Hindlimb muscle (tissue), 1 donor: Measurements from ENCODE around the gene MUC20. TPM values are rescaled to one million over a fixed set of nuclear protein-coding genes. Genes with fewer than 3 reads are reported as not detected.
A peak's percentile ranks its signal among the peaks of the same experiment; 100 is the strongest.

Experiments
- DNase-seq: peaks from one replicate; pipeline ENCODE4 v3.0.0-alpha.2; 2013
- polyA plus RNA-seq: library from polyadenylated mRNA; unstranded; fragments of 120-200 nt; gene quantifications from one replicate; pipeline ENCODE4 v1.2.1, GENCODE V29; 2013; ENCODE audit not compliant: insufficient read length

The MUC20 gene
- polyA plus RNA-seq, 1 donor: 6.6 TPM

DNA sequence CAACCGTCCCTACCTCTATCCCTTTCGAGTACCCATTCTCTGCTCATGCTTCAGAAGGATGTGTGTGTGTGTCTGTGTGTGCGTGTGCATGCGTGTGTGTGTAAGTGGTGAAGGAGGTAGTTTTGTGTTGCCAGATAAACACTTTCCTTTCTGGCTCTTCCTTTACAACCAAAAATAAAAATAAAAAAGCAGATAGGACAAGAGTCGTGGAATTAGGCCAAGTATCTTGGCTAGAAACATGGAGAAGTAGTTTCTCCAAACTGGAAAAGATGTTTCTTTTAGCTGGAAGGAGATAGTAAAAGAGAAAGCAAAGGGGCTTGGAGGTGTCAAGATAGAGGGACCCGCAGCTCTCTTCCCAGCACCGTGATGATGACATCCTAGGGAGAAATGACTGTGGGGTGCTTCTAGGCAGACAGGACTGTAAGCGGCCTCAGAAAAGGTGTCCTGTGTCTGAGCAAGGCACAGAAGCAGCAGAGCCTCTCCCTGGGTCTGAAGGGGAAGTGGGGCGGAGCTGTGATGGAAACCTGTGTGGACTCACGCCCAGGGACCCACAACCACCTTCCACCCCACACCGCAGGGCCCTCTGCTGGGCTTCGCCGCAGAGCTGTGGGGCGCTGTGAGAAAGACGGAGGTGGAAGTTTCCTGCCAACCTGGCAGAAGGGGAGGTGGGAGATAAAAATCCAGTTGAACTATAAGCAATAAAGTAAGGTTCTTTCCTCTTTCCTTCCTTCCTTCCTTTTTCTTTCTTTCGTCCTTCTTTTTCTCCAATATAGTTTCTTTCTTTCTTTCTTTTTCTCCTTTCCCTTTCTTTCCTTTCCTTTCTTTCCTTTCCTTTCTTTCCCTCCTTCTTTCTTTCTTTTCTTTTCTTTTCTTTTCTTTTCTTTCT lies 35.3 kb downstream of the MUC20 start:
- DNase-seq: no peak

DNA sequence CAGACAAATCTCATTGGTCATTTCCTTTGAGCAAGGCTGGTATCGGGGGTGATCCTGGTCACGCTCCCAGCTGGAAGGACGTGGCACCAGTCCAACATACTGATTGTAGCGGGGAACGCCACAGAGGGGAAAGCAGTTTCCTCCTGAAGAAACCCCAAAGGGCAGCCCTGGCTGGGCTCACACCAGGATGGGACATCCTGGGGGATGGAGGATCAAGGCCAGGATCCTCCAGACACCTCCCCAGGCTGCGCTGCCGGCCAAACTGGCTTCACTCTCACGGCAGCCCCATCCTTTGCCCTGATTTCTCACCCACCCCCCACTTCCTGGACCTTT lies 36.6 kb downstream of the MUC20 start:
- DNase-seq: no peak

DNA sequence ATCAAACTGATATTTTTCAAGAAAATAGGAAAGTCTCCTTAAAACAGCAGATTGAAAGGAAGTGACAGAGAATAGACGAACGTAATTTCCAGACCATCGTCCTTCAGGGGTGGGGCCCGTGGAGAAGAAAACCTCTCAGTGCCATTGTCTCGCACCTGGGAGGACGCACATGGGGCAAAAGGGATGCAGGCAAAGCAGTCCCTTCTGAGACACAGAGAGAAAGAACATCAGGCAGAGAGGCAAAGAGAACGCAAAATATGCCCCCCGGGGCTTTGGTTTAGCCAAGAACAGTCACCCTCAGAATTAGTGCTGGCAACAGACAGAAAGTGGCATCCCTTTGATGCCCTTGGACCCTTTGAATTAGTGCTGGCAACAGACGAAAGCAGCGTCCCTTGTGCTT lies 37.0 kb downstream of the MUC20 start:
- DNase-seq: no peak

DNA sequence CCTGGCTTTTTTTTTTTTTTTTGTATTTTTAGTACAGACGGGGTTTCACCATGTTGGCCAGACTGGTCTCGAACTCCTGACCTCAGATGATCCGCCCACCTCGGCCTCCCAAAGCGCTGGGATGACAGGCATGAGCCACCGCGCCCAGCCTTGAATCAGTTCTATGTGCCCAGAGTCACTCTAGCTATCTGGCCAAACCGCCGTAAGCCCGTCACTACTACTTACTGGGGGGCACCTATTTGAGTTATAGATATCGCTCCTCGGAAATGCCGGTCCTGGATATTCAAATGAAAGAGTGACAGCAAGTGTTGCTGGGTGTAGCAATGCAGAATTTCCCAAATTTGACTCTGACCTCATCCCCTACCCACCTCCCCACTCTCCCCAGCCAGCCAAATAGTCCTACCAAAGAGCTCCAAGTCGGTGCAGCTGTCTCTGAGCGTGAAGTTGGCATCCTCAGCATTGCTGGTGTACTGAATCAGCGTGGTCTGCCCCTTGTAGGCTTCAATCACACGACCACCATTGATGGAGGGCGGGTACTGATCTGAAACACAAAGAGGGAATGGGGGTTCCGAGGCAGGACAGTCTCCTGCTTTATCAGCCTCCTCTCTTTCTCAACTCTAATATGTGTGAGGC lies 38.1 kb downstream of the MUC20 start:
- no peak for DNase-seq

DNA sequence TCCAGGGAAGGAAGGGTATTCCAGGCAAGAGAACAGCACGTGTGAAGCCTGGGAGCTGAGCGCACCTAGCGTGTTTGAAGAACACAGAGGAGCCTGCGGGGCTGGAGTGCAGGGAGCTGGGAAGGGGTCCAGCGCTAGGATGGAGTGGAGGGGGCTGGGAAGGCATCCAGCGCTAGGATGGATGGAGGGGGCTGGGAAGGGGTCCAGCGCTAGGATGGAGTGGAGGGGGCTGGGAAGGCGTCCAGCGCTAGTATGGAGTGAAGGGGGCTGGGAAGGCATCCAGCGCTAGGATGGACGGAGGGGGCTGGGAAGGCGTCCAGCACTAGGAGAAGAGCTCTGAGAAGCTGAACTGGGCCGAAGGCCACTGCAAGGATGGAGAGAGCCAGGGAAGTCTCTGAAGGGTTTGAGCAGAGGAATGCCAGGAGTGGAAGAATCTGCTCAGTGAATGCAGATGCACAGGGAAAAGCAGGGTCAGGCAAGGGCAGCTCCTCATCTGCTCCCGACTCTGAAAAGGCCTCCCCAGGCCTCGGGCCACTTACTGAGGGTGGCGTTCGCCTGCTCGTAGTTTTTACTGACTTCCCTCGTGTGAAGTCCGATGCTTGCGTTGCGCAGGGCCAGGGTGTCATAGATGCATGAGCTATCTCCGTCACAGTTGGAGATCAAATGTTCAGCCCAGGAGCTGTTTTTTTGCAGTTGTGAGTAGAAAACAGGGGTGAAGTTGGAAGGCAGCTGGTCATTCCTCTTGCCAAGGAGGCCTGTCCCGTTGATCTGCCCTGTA lies 39.8 kb downstream of the MUC20 start:
- peak; percentile 91 for DNase-seq

DNA sequence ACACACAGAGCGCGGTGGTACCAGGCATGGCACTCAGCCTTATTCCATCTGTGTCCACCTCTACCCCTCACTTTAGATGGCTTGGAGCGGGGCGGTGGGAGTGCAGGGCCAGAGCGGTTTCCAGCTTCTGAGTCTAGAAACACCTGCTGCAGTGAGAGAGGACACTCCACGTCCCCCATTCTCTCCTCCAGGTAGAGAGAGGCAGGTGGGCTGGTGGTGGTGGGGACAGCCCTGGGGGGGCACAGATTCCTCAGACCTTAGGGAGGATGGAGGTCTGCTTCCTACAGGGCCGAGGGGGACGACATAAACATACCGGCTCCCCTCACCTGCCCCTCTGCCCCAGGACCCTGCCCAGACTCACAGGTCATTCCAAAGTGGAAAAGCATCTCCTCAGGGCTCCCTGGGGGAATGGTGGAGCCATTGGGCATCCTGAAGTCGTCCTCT lies 40.4 kb downstream of the MUC20 start:
- no peak for DNase-seq

DNA sequence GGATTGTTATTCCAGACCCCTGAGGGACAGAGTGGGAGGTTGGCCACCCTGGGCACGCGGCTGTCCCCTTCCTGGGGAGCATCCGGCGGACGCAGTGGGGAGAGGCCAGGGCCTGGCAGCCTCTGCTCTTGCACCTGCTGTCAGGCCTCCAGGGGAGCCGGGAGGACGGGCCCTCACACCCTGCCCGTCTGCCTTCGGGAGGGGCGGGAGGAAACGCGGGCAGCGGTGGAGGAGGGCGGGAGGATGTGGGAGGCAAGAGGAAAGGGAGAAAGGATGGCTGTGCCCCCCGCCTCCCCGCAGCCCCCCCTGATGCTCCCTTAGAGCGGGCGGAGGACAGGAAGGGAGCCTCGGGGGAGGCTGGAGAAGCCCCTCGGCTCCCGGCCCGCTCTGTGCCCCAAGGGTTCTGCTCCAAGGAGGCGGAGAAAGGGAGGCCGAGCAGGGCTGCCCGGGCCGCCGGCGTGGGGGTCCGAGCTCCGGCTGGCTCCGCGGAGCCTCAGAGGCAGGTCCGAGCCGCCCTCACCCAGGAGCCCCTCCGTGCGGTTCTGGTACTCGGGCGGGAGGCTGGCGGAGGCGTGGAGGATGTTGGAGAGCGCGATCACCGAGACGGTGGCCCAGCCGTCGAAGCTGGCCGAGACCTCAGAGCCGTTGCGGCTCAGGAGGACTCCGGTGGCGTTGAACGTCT lies 40.9 kb downstream of the MUC20 start:
- DNase-seq: no peak

DNA sequence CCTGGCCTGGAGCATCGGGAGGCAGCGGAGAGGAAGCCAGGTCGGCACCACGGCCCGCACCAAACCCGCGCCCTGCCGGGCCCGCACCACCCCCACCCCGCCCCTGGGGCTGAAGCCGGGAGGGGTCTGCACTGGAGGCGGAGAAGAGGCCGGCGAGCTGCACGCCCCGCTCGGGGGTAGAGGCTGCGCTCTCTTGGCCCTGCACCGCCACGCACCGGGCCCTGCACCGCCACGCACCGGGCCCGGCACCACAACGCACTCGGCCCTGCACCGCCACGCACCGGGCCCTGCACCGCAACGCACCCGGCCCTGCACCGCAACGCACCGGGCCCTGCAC lies 41.4 kb downstream of the MUC20 start:
- DNase-seq: no peak

DNA sequence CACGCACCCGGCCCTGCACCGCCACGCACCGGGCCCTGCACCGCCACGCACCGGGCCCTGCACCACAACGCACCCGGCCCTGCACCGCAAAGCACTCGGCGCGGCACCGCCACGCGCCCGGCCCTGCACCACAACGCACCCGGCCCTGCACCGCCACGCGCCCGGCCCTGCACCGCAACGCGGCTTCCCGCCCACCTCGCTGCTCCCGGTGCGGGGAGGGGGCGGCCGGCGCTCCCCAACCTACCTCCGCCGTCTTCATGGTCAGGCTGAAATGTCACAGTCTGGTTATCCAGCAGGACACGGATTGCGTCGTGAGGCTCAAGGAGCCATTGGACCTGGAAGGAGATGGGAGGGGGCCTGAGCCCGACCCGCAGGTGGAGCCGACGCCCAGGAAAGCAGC lies 41.8 kb downstream of the MUC20 start:
- no peak for DNase-seq

DNA sequence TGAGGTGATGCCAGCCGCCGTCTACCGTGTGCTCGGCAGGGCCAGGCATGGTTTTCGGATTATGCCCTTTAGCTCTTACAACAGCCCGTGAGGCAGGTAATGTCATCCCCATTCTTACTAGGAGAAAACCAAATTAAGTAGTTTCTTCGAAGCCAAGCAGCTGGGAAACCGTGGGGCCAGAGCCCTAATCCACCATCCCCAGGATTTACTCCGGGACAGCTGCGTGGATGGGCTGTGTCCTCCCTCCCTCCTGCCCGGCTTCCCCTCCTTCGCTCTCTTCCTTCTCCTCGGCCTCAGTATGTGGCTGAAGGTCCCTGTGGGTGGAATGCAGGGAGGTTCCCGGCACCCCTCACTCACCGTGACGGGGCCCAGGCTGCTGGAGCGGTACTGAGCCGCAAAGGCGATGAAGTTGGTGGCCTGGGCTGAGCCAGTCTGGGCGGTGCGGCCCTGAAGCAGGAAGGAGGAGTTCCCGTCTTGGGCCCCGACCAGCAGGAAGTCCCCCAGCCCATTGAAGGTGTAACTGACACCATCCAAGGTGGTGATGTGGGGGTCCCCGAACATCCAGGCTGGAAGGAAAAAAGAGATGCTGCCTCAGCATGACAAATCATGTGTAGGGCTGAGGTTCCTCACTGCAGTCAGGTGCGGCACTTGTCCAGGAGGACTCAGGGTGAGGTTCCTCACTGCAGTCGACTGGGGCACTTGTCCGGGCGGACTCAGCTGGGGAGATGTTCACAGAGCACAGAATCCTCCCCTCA lies 42.5 kb downstream of the MUC20 start:
- DNase-seq: no peak

DNA sequence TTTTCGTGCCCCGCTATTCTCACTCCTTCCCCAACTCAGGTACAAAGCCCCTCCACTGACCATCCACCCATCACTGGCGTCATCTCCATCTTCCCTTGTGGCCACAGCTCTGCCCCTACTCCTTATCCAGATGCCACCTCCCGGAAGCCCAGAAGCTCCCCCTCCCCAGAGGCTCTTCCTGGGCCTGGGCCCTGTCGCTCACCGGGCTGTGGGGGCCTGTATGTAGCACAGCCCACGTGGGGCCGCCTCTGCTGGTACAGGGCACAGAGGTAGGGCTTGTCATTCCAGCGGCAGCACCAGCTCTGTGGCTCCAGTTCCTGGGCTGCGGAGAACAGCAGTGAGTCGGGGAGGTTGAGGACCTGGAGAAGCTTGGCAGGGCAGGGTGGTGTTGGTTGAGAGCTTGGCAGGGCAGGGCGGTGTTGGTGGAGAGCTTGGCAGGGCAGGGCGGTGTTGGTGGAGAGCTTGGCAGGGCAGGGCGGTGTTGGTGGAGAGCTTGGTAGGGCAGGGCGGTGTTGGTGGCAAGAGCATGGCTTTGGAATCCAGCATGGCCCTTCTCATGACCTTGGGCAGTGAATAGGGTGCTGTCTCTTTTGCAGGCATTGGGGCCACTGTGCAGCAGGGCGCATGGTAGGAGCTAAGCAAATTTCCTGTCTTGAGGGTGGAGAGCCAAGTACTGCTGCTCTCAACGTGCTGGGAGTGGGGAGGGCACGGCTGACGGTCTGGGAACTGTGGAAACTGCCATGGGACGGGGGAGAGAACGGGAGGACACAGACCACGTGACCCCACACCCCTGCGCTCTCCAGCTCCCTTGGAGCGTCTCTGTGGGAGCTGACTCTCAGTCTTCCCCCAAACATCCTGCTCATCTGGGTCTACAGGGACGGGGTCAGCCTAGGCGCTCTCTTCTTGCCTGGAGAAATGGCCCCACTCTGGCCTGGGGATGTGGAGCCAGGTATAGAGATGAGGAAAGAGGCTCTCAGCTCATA lies 43.4 kb downstream of the MUC20 start:
- DNase-seq: no peak

DNA sequence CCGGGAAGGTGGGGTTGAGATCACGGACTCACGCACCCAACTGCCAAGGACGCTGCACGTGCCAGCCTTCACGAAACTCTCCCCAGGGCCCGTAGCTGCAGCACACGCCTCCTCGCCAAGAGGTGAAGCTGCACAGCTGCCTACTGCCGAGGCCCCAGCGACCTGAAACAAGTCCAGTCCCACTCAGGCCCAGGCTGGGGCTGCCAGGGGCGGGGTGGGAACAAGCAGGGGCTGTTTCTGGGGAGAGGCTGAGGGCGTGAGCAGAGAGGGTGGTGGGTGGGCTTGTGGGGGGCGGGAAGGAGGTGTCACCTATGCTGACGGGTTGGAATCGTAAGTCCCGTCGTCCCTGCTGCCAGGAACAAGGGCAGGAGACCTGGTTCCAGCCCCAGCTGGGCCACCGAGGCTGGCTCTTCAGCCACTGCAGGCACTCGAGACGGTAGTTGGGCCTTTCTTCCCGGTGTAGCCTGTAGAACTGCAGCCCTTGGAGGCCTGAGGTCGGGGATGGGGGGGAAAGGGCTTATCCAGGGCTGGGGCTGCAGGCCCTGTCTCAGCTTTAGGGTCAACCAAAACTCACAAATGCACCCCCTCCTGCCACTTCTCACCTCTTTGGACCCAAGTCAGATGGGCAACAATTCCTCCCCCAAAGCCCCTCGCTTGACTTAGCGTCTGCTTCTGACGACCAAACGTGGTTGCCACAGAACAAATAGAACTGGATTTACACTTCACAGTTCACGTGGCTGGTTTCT lies 44.4 kb downstream of the MUC20 start:
- DNase-seq: no peak

DNA sequence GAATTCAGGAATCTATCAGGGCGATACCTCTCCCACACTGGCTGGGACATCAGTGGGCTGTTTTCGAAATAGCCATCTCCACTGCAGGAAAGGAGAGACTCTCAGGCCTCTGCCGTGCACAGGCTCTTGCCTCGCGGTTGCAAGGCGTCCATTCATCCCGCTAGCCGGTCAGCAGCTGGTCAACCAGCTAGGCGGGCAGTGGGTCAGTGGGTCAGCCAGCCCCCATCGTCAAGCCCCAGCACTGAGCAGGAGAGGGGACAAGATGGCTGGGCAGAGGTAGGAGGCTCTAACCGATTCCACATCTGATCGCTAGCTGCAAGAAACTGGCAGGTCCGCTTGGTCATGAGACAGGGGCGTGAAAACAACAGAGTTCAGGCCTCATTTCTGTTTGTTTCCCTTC lies 45.9 kb downstream of the MUC20 start:
- DNase-seq: no peak

DNA sequence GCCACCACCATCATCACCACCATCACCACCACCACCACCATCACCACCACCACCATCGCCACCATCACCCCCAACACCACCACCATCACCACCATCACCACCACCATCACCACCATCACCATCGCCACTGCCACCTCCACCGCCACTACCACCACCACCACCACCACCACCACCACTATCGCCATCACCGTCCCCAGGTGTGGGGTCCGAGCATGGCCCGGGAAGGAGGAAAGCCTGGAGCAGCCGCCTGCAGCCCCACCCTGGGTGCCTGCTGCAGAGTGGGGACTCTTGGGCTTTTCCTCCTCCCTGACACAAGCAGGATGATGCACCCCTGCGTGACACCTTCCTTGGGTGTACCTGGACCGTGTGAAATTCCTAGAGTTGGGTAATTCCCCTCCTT lies 47.0 kb downstream of the MUC20 start:
- DNase-seq: no peak

DNA sequence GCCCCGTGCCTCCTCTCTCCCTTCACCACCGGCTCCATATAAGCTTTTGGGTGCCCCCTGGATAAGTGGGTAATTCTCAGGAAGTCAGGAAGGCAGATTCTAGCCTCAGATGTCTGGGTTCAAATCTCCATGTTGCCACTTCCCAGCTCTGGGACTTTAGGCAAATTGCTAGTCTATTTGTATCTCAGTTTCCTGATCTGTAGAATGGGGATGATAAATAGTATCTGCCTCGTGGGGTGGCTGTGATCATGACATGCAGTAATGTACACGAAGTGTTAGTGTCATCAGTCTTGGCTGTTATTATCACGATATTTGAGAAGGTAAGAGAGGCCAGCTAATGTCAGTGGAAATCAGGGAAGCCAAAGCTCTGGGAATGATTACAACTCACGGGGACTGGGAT lies 47.6 kb downstream of the MUC20 start:
- no peak for DNase-seq

DNA sequence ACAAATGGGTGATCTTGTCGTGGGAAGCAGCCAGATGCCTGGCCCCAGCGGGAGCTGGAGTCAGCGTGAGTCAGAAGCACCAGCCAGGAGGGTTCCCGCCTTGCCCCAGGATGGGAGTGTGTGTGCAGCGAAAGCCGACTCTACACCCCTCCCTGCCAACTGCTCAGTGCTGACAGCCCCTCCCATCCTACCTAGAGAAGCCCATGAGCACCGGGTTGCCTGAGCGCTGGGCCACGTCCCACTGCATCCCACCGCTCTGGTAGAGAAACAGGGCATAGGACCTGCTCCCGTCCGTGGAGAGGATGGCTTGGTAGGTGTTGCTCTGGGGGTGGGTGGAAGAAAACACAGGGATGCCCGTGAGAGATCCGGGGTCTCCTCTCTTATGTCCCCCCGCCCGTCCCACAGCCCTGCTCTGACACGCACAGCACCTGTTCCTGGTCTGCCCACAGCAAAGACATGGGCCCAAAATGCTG lies 48.1 kb downstream of the MUC20 start:
- no peak for DNase-seq

DNA sequence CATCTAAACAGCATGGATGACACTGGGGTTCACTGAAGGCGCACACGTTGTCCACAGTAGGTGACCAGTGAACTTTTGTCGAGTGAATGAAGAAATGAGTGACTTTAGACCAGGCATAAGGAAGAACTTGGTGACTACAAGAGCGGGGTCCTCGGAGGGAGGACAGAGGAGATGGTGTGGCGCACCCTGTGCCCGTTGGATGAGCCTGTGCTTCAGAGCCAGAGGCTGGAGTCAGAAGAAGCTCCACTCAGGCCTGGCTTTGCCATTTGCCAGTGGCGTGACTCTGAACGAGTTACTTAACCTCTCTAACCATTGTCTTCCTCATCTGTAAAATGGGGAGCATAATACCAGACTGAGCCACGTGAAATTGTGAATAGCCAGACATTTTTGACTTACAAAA lies 48.8 kb downstream of the MUC20 start:
- no peak for DNase-seq

DNA sequence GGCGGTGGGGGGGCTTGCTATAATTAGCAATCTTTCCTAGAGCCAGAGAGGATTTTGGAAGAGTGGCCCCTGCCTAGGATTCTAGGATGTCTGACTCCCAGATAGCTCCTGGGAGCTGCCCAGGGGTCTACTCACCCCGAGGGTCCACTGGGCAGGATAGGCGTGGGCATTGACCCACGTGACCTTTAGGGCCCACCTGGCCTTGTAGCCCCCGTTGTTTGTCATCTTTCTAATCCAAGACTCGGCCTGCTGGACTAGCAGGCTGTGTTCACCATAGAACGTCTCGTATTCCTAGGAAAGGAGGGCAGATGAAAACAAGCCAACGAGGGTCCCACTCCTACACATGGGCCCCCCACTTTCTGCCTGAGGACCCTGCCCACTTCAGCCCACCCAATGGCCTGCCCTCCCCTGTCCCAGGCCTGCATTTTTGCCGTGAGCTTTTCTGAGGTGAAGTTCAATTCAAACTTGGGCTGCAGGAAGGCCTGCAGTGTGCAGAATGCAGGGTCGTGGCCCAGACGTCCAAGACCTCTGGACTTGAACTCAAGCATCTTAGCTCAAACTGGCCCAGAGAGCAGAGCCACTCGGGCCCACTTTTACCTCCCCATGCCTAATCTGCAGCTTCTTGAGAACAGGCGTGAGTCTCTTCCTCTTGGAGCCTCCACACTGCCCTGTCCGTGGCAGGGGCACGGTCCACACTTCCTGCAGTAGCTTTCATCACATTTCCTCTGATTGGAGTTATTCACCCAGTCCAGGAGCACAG lies 49.5 kb downstream of the MUC20 start:
- DNase-seq: no peak
